ENCODE results near the gene HEBP2.

GRCh38 chr6:138431256-138432062 is 27.4 kb downstream of the HEBP2 start:
- TF ChIP-seq ZNF274 (IDR thresholded peaks at IDR 0.05; ENCODE audit: low read depth, low read length), result no peak
- TF ChIP-seq SUZ12 (IDR thresholded peaks at IDR 0.05; ENCODE audit: extremely low read depth, insufficient read depth, insufficient read length), result no peak
- no peak for TF ChIP-seq YY1 (IDR thresholded peaks at IDR 0.05; ENCODE audit: insufficient read depth, insufficient read length)
